Transverse colon (tissue), 4 donors: ENCODE measurements around the gene PHYHIPL.
"Not testable (repeated sequence)": the region's sequence is repeated elsewhere in the genome, so short reads cannot be mapped to it uniquely, and the experiment has no call there.

ENCODE experiments used
- CTCF ChIP-seq, 5 experiments: fragments of 200-600 bp in 3 of 5; fragments of 450-650 bp in 2 of 5; sonication (generic) in 3 of 5; IDR thresholded peaks; 1 replicate in 2 of 5; 2 replicates in 3 of 5; pipeline ENCODE4 v1.5.1; 2016 to 2017; ENCODE audit warnings: antibody characterized with exemption in 5 of 5, inconsistent platforms in 3 of 5, mild to moderate bottlenecking in 2 of 5, moderate library complexity in 1 of 5
- POLR2A ChIP-seq: fragments of 450-650 bp; IDR thresholded peaks from one replicate; pipeline ENCODE4 v1.6.1; 2016; ENCODE audit warnings: antibody characterized with exemption, mild to moderate bottlenecking, moderate library complexity
- POLR2AphosphoS5 ChIP-seq, 3 donors: sonication (generic); formaldehyde crosslinking; IDR thresholded peaks; one replicate each; pipeline ENCODE4 v1.6.1; 2016; ENCODE audit warnings: antibody characterized with exemption in 3 of 3

GRCh38 chr10:59239108-59239507 is 62.7 kb downstream of the PHYHIPL start:
- TF ChIP-seq CTCF (IDR thresholded peaks at IDR 0.05); POLR2A; POLR2AphosphoS5 (IDR thresholded peaks at IDR 0.05): not testable (repeated sequence)
